IPS-18a (cell line): ENCODE data around the gene THAP8.
"Not testable (repeated sequence)": the region's sequence is repeated elsewhere in the genome, so short reads cannot be mapped to it uniquely, and the experiment has no call there.

Experiments used
- H3K27ac ChIP-seq: one replicate; pipeline ENCODE4 v1.5.1; 2013; ENCODE audit warnings: low read length
- H3K27me3 ChIP-seq: one replicate; pipeline ENCODE4 v1.6.1; 2013; ENCODE audit warnings: mild to moderate bottlenecking, low read length; ENCODE audit not compliant: control insufficient read depth, insufficient read depth
- H3K36me3 ChIP-seq: one replicate; pipeline ENCODE4 v1.6.1; 2013; ENCODE audit warnings: low read depth, low read length; ENCODE audit not compliant: control insufficient read depth
- H3K4me1 ChIP-seq: one replicate; pipeline ENCODE4 v1.6.1; 2013; ENCODE audit warnings: low read depth, low read length; ENCODE audit not compliant: control insufficient read depth
- H3K4me3 ChIP-seq: one replicate; pipeline ENCODE4 v1.5.1; 2013; ENCODE audit warnings: low read length
- H3K9ac ChIP-seq: one replicate; pipeline ENCODE4 v1.6.1; 2013; ENCODE audit warnings: mild to moderate bottlenecking, low read length, moderate library complexity
- H3K9me3 ChIP-seq: one replicate; pipeline ENCODE4 v1.6.1; 2013; ENCODE audit warnings: low read depth, low read length; ENCODE audit not compliant: control insufficient read depth

THAP8 gene

DNA sequence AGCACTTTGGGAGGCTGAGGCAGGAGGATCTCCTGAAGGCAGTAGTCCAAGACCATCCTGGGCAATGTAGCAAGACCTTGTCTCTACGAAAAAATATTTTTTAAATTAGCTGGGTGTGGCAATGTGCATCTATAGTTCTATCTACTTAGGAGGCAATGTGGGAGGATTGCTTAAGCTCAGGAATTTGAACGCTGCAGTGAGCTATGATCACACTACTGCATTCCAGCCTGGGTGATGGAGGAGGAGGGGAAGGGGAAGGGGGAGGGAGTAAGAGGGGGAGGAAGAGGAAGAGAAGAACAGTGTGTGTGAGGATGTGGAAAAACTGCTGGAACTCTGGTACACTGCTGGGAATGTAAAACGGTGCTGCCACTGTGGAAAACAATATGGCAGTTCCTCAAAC lies 12.3 kb downstream of the THAP8 start:
- H3K4me1 ChIP-seq: no peaks in the 10 kb centered on the region
- no peaks in the 10 kb centered on the region for H3K9me3 ChIP-seq
- H3K9ac ChIP-seq: no peak overlapping the region
- no peak overlapping the region for H3K4me3 ChIP-seq
- H3K36me3 ChIP-seq: no peaks in the 10 kb centered on the region
- H3K27me3 ChIP-seq: no peaks in the 10 kb centered on the region
- no peak overlapping the region for H3K27ac ChIP-seq

DNA sequence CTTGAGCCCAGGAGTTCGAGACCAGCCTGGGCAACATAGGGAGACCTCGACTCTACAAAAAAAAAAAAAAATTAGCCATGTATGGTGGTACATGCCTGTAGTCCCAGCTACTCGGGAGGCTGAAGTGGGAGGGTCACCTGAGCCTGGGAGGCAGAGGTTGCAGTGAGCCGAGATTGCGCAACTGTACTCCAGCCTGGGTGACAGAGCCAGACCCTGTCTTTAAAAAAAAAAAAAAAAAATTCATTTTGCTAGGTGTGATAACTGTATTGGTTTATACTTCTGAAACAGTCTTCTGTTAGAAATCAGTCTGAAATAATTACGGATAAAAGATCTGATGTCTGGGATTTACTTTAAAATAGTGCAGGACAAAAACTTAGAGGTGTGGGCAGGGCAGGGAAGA lies 13.0 kb downstream of the THAP8 start:
- not testable (repeated sequence) for H3K9me3 ChIP-seq, H3K4me1 ChIP-seq, H3K27ac ChIP-seq, H3K27me3 ChIP-seq, H3K36me3 ChIP-seq, H3K9ac ChIP-seq, H3K4me3 ChIP-seq

DNA sequence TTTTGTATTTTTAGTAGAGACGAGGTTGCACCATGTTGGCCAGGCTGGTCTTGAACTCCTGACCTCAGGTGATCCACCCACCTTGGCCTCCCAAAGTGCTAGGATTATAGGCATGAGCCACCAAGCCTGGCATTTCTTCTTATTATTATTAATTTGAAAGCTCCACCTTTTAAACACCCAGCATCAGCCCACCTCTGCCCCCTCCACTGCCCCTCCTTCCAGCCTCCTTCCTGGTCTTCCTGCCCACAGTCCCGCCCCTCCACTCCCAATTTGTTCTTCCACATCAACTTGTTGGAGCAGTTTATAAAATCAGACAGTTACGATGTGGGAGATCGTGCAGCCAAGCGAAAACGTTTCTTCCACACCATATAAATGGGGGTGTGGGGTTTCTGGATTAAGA lies 13.6 kb downstream of the THAP8 start:
- H3K4me1 ChIP-seq: no peaks in the 10 kb centered on the region
- no peak overlapping the region for H3K9ac ChIP-seq
- H3K36me3 ChIP-seq: no peaks in the 10 kb centered on the region
- H3K9me3 ChIP-seq: no peaks in the 10 kb centered on the region
- H3K27me3 ChIP-seq: no peaks in the 10 kb centered on the region
- H3K27ac ChIP-seq: no peak overlapping the region
- no peak overlapping the region for H3K4me3 ChIP-seq

DNA sequence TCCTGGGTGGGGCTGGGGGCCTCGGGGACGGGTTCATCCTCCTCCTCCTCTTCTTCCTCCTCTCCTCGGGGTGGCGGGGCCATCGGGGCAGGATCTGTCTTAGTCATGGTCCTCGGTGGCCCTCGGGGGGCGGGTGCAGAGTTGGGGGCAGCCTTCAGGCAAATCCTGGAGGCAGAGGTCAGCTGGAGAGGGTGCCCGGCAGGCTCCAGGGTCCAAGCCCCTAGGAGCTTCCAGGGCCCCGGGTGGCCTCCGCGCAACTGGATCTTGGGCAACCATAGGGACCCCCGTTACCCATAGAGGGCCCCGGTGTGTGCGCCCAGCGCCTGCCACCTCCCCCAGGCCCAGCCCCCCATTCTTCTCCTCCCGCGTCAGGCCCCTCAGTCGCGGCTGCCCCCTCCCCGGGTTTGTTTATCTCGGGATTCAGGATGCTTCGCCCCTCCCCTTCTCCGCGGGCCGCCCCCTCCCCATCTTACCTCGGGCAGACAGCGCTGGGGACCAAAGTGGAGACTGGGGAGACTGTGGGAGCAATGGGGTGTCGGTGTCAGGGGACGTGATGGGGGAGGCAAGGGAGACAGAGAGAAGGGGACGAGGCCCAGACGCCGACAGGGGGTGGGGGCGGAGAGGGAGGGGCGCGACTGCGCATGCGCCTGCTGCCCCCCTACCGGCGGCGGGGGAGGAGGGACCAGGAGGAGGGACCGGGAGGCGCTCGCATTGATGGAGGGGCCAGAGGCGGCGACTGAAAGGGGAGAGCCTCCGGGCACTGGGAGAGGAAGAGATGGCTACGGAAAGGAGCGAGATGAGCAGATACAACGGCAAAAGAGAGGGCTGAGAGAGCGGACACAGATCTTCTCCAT lies 21.6 kb downstream of the THAP8 start, which contains the start of gene CLIP3:
TSS of gene CLIP3 (minus strand) at position 623 of the 854 bp plus-strand sequence. CDS start at position 107, 516 bp downstream.
- Histone ChIP-seq H3K9me3 (no peaks in the 10 kb centered on the region), H3K4me3 (peak within 1 kb of the TSS; percentile 78), H3K27me3 (no peaks in the 10 kb centered on the region), H3K36me3 (no peaks in the 10 kb centered on the region), H3K4me1 (no peaks in the 10 kb centered on the region), H3K27ac (no peak within 1 kb of the TSS), H3K9ac (peak within 1 kb of the TSS; percentile 32)

DNA sequence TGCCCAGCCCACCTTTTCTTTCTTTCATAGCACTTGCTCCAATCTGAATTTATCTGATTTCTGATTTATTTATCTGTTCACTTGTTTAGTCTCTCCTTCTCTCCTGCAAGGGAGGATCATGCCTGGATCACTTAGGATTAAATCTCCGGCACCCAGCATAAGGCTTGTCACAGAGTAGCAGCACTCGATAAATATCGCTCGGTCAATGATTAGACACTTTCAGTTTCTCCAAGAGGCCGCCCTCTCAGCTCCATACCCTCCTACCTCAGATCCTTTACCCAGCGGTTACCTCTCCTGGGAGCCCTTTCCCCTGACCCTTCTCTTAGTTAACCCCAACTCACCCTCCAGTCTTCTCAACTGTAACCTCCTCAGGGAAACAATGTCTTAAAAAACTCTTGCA lies 22.8 kb downstream of the THAP8 start:
- Histone ChIP-seq H3K4me3 (no peak overlapping the region), H3K27ac (no peak overlapping the region), H3K9me3 (no peaks in the 10 kb centered on the region), H3K4me1 (no peaks in the 10 kb centered on the region), H3K36me3 (no peaks in the 10 kb centered on the region), H3K9ac (no peak overlapping the region), H3K27me3 (no peaks in the 10 kb centered on the region)

DNA sequence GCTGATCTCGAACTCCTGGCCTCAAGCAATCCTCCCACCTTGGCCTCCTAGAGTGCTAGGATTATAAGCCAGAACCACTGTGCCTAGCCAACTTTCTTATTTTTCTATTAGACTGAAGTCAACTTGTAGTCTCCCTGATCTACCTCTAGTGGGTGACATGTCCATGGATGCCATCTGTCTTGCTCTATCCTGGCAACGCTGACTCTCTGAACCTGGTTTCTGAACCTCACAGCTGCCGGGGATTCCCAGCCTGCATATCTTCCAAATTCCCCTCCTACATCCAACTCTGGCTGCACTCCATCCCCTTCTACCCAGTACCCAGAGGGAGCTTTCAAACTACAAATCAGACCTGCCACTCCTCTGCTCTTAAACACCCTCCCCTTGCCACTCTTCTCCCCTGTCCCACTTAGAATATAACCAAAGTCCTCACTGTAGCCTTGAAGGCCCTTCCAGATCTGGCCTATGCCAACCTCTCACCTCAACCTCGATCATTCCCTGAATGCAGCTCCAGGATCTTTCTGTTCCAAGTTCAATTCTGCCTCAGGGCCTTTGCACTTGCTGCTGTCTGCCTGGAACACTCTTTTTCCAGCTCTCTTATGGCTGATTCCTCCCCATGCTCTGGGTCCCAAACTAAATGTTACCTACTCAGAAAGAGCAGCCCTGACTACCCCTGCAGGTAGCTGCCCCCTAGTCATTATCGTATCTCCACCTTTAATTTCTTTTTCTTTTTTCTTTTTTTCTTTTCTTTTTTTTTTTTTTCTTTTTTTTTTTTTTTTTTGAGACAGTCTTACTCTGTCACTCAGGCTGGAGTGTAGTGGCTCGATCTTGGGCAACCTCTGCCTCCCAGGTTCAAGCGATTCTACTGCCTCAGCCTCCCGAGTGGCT lies 23.6 kb downstream of the THAP8 start:
- Histone ChIP-seq H3K27me3 (no peaks in the 10 kb centered on the region), H3K9me3 (no peaks in the 10 kb centered on the region), H3K36me3 (peaks cover 4% of the 10 kb centered on the region), H3K27ac (no peak overlapping the region), H3K9ac (no peak overlapping the region), H3K4me3 (no peak overlapping the region), H3K4me1 (no peaks in the 10 kb centered on the region)

DNA sequence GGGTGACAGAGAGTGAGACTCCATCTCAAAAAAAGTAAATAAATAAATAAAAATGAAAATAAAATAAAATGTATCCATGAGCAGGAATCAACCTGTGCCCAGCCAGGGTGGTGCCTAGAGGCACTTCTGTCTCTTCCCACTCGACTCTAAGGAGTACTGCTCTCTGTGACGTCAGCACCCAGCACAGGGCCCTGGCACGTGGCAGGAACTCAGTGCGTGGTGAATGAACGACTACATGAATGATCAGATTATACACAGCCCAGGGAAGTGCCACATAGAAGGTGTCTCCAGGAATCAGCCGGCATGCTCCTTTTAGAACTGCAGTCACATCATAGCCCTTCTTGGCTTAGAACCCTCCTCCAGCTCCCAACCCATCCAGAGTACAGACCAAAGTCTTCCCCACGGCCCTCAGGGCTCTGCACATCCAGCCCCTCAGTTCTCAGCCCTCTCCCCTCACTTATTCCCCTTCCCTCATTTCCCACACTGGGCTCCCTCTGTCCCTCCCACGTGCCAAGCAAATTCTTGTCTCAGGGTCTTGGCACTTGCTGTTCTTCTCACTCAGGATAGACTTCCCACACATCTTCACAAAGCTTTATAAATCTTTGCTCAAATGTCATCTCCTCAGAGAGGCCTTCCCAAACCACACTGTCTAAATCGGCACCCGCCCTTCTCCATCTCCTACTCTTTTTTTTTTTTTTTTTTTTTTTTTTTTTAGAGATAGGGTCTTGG lies 25.6 kb downstream of the THAP8 start:
- no peak overlapping the region for H3K27ac ChIP-seq

DNA sequence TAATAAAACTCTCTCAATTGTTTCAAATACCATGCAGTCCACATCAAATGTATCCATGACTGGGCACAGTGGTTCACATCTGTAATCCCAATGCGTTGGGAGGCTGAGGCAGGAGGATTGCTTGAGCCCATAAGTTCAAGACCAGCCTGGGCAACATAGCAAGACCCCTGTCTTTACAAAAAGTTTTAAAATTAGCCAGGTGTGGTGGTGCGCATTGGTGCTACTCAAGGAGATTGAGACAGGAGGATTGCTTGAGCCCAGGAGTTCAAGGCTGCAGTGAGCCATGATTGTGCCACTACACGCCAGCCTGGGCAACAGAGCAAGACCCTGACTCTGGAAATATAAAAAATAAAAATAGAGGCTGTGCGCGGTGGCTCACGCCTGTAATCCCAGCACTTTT lies 26.4 kb downstream of the THAP8 start:
- Histone ChIP-seq H3K4me1 (no peaks in the 10 kb centered on the region), H3K9ac (no peak overlapping the region), H3K27me3 (no peaks in the 10 kb centered on the region), H3K36me3 (peaks cover 11% of the 10 kb centered on the region), H3K4me3 (no peak overlapping the region), H3K27ac (no peak overlapping the region), H3K9me3 (no peaks in the 10 kb centered on the region)

More for the DNA sequence above, 25.6 kb downstream of the THAP8 start:
- Histone ChIP-seq H3K27me3 (no peaks in the 10 kb centered on the region), H3K36me3 (peaks cover 9% of the 10 kb centered on the region), H3K9me3 (no peaks in the 10 kb centered on the region), H3K9ac (no peak overlapping the region), H3K4me1 (no peaks in the 10 kb centered on the region), H3K4me3 (no peak overlapping the region)

DNA sequence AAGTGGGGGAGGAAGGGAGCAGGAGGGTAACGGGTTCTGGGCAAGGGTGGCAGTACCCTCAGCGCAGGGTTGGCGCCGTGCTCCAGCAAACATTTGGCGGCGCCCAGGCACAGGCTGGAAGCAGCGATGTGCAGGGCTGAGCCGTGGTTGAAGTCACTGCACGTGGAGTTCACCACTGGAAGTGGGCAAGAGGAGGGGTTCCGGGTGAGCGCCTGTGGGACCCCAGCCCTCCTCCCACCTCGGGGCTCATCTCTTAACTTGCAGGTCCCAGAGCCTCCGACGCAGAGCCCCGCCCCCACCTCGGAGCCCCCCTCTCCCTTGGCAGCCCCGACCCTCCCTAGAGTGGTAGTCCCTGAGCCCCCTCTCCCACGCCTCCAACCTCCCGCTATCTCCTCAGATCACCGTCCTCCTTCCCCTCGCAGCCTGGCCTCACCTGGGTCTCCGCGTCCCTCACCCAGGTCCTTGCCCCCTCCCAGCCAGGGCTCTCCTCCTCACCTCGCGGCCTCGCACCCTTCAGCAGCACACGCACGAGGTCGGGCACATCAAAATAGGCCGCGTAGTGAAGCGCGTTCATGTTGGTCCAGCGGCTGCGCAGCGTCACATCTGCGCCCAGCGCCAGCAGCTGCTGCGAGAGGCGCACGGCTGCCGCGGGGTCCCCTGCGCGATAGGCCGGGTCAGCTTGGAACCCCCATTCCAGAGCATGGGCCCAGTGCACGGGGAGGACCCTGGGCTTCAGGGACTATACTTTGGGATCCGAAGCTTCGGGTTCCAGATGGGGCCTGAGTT lies 27.8 kb downstream of the THAP8 start:
- no peaks in the 10 kb centered on the region for H3K4me1 ChIP-seq
- H3K4me3 ChIP-seq: no peak overlapping the region
- H3K36me3 ChIP-seq: peaks cover 11% of the 10 kb centered on the region
- H3K9me3 ChIP-seq: no peaks in the 10 kb centered on the region
- H3K27me3 ChIP-seq: no peaks in the 10 kb centered on the region
- no peak overlapping the region for H3K9ac ChIP-seq
- H3K27ac ChIP-seq: no peak overlapping the region

DNA sequence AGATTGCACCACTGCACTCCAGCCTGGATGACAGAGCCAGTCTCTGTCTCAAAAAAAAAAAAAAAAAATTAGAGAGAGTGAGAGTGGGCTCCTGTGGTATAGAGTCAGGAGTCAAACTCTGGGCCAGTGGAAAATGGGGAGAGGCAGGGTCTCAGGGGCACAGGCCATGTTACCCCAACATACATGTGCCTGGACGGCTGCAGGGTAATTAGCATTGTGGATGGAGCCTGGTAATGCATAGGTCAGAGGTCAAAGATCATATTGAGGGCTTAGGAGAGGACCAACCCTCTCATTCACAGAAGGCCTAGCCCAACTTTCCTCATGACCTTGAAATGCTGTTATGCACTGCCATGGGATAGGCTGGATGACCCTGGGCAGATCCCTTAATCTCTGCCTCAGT lies 28.5 kb downstream of the THAP8 start:
- H3K9me3 ChIP-seq: no peaks in the 10 kb centered on the region
- H3K4me3 ChIP-seq: no peak overlapping the region
- H3K4me1 ChIP-seq: no peaks in the 10 kb centered on the region
- H3K9ac ChIP-seq: no peak overlapping the region
- no peaks in the 10 kb centered on the region for H3K27me3 ChIP-seq
- H3K36me3 ChIP-seq: peaks cover 11% of the 10 kb centered on the region
- H3K27ac ChIP-seq: no peak overlapping the region

DNA sequence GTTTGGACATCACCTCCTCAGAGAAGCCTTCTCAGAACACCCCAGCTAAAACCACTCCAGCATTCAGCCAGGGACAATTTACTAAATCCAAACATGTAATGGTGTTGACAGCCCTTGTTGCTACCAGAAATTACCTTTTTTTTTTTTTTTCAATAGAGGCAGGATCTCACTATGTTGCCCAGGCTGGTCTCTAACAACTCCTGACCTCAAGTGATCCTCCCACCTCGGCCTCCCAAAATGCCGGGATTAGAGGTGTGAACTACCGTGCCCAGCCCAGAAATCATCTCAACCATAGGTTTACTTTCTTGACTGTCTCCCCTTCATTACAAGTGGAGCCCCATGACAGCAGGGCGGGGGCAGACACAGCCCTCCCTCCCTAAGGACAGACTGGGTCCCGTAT lies 30.7 kb downstream of the THAP8 start:
- H3K9me3 ChIP-seq: no peaks in the 10 kb centered on the region
- H3K9ac ChIP-seq: no peak overlapping the region
- H3K4me1 ChIP-seq: no peaks in the 10 kb centered on the region
- H3K27ac ChIP-seq: no peak overlapping the region
- no peak overlapping the region for H3K4me3 ChIP-seq
- H3K36me3 ChIP-seq: peaks cover 11% of the 10 kb centered on the region
- no peaks in the 10 kb centered on the region for H3K27me3 ChIP-seq
